Measurements from ENCODE around the gene ATXN2.
"Not testable (repeated sequence)": the region's sequence is repeated elsewhere in the genome, so short reads cannot be mapped to it uniquely, and the experiment has no call there.

Gene ATXN2

DNA sequence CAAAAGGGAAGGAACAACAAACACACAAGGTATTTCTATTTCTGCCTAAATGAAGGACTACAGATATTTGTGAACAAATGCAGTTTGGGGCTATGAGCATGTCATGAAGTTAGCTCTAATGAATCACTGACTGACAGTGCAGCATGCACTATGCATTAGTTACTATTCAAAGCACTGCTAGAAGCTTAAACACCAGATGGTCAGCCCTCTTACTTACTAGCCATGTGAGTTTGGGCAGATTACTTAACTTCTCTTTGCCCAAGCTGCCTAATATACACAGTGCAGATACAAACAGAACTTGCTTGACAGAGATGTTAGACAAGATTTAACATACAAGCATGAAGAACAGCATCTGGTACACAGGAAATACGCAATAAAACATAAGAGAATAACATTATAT lies 96.0 kb downstream of the ATXN2 start:
- DNase-seq, result no peak

DNA sequence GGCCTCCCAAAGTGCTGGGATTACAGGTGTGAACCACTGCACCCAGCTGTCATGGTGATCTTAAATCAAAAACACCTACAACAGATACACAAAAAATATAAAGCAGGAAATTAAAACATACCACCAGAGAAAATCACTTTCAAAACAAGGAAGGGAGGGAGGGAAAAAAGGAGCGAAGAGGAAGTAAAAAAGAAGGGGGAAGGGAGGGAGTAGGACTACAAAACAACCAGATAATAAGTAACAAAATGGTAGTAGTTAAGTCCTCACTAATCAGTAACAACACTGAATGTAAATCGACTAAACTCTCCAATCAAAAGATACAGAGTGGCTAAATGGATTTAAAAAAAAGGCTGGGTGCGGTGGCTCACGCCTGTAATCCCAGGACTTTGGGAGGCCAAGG lies 104.4 kb downstream of the ATXN2 start:
- DNase-seq, result no peak

DNA sequence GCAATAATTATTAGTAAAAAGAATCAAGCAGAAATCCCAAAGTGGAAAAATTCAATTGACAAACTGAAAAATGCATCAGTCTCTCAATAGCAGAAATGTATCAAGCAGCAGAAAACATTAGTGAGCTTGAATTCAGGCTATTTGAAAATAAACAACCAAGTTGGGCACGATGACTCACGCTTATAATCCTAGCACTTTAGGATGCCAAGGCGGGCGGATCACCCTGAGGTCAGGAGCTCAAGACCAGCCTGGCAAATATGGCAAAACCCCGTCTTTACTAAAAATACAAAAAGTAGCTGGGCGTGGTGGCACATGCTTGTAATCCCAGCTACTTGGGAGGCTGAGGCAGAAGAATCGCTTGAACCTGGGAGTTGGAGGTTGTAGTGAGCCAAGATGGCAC lies 106.1 kb downstream of the ATXN2 start:
- not testable (repeated sequence) for DNase-seq

- DNase-seq, result no peak
Measured at GRCh38 chr12:111488798-111489197, 110.3 kb downstream of the ATXN2 start.

DNA sequence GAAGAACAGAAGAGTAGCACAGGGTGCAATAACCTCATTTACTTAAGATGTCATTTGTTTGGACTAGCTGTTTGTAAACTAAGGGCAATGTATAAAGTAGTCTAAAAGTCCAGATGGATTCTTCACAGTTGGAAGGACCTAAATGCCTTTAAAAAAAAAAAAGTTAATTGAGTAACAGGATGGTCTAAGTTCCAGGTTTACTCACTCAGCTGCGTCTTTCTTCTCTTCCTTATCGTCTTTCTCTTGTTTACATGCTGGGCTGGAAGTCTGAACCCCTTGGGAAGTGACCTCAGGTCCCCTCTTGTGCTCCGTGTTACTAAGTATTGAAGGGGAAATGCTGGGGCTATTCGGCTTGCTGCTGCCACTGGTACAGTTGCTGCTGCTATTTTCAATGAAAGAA lies 110.8 kb downstream of the ATXN2 start:
- DNase-seq, result no peak

- DNase-seq, result no peak
Measured at GRCh38 chr12:111482462-111482861, 116.7 kb downstream of the ATXN2 start.

- peak; percentile 52 to 65 for DNase-seq
Measured at GRCh38 chr12:111471236-111471635, 127.9 kb downstream of the ATXN2 start.

- DNase-seq, result no peak
Measured at GRCh38 chr12:111469401-111469800, 129.7 kb downstream of the ATXN2 start.

- no peak for DNase-seq
Measured at GRCh38 chr12:111467857-111468241, 131.3 kb downstream of the ATXN2 start.

- peak; percentile 29 to 45 for DNase-seq
Measured at GRCh38 chr12:111467092-111467856, 131.8 kb downstream of the ATXN2 start.

DNA sequence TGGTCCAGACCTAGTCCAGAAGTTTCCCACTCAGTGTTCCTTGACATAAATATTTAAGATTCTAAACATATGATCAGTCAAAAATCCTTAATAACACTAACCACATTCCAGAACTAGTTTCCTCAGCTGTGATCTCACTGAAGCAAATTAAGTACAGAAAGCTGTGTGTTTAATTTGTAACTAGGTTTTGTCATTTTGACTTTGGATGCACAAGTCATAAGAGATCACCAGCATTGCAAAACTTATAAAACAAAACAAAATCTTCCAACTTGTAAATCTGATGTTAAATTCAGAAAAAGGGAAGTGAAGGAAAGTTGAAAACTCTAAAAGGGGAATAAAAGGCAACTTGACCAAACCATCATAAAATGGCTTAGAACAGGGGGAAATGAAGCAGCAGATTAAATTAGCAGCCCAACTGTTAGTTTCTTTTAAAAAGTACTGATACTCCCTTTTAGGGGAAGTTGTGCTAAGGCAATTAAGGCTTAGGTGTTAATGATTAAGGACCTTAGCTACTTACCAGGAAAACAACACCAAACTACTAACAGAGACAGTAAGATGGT lies 136.8 kb downstream of the ATXN2 start:
- DNase-seq, result peak in 1 of 2 donors; percentile 80

DNA sequence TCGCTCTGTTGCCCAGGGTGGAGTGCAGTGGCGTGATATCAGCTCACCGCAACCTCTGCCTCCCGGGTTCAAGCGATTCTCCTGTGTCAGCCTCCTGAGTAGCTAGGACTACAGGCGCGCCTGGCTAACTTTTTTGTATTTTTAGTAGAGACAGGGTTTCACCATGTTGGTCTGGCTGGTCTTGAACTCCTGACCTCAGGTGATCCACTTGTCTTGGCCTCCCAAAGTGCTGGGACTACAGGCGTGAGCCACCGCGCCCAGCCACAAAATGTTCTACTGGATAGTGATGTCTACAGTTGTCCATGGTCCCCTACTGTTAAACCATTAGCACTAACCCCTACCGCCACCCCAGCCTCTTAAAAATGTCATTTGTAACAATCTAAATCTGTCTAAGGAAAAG lies 139.0 kb downstream of the ATXN2 start:
- DNase-seq, result not testable (repeated sequence)

DNA sequence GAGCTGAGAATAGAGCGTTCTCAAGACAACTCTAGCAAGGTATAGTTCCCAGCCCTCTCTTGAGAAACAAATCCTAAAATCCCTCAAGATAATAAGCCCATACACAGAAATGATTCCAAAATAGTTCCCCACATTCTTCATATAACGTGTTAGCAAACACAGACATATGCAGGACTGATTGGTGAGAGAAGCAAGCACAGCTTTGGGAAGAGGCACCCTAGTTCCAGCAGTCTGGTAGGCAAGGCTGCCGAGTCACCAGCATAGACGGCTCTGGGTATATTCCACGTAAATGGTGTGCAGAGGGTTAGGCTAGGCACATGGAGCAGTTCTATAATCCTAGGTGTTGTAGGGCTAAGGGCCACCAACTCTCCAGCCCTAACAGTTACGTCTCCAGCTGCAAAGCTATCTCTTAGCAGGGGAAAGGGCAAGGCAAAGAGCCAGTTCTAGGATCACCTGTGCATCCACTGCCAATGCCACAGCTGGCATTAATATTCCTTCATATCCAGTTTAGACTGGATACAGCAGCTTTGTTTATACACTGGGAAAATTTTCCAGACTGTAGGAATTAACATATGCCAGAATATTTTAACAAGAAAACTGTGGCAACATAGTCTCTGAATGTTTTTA lies 140.5 kb downstream of the ATXN2 start:
- no peak for DNase-seq

DNA sequence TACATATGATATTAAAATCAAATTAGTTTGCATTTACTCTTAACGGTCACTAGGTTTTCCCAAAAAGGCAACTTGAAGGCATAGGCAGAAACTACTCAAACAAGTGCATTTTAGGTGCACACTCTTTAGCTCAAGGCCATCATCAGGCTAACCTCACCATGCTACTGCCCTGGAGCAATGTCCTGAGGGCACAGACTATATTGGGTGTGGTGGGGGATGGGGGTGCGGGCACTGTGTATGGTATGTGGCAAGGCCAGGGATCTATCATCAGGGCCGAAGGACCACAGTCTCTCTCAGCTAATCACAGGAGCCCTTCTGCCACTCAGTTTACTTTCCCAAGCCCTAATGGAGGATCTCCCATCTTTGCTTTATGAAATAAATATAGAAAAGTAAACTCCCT lies 141.5 kb downstream of the ATXN2 start:
- DNase-seq, result no peak

- no peak for DNase-seq
Measured at GRCh38 chr12:111457071-111457470, 142.0 kb downstream of the ATXN2 start.

- no peak for DNase-seq
Measured at GRCh38 chr12:111455448-111456320, 143.4 kb downstream of the ATXN2 start.

- DNase-seq, result no peak
Measured at GRCh38 chr12:111454716-111455447, 144.2 kb downstream of the ATXN2 start.

DNA sequence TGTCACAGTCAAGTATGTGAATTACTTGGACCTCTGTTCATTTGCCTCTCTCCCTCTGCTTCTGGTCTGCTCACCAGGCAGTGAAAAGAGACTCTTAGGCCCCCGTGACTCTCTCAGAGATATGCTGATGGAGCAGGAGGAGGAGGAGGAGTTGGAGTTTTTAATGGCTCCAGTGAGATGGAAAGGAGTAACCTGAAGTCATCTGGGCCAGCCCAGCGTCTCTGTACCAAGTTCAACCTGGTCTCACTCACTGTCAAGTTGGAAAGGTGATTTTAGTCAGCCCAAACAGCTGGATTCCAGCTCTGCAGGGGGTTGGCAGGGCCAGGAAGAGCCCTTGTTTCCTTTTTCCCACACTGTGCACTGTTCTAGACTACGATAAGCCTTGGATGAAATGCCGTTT lies 144.8 kb downstream of the ATXN2 start:
- DNase-seq, result no peak

- no peak for DNase-seq
Measured at GRCh38 chr12:111453071-111453989, 145.8 kb downstream of the ATXN2 start.

- peak; percentile 60 to 74 for DNase-seq
Measured at GRCh38 chr12:111451649-111452129, 147.4 kb downstream of the ATXN2 start.

DNA sequence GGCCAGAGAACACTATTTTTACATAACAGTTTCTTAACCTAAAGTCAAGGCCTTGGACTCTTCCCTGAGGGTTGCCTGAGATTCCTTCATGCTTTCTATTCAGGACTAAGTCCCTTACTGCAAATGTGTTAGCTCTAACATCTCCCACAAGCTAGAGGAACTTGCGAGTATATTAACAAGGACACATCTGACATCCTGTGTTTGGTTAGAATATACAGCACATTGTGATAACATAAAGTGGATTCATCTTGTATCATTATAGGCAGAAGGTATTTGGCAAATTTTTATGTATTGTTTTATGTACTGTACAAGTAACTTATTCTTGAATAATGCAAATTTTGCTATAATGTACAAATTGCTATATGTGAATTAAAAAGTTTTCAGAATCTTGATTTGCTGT lies 147.9 kb downstream of the ATXN2 start:
- DNase-seq, result no peak

Measured in inflammatory macrophage (primary cell).